ENCODE results near the gene RAB19.
A peak's percentile ranks its signal among the peaks of the same experiment; 100 is the strongest.
"Not testable (repeated sequence)": the region's sequence is repeated elsewhere in the genome, so short reads cannot be mapped to it uniquely, and the experiment has no call there.

RAB19 gene

DNA sequence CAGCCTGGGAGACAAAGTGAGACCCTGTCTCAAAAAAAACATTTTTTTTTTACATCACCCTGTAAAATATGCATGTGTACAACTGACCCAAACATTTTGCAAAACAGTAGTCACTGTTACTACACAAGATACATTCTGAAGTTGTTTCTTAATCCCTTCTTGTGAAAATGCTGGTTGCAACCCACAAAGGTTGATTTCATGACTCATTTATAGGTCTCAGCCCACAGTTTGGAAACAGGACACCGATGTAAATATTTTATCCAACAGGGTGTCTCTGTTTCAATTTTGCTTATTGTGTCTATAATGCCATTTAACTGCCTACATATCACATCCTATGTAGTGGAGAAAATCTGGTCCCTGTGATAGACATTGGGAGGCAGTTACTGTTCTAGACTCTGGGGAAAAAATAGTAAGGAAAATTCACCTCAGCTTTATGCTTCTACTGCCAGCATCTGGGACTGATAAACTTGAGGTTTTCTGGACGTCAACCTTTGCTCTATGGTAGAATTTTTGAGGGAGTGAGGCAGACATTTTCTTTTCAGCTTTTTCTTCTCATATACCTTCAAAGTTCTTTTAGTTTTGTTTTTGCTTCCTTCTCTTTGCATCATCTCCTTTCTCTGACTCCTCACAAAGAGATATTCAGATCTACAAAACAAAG, 1.6 kb upstream of the RAB19 start:
- no peak for FAIRE-seq

DNA sequence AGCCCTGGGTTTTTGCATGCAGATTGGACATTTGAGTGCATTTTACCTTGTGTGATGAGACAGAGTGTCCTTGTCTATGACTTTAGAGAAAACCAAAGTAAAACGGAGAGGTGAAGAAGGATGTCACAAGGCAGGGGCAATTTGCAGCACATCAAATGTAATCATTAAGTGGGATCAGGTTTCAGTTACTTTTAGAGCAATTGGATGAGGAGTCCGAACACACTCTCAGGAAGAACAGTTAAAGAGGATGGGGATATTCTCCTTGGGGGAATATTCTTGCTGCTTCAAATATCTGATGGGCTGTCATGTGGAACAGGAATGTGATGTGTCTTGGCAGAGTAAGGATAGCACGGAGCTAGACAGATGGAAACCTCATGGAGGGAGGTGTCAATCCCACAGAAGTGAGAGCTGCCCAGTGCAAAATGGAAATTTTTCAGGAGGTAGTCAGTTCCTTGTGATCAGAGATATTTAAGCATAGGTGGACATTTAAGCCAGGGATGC, 757 bp downstream of the RAB19 start:
- no peak for FAIRE-seq

DNA sequence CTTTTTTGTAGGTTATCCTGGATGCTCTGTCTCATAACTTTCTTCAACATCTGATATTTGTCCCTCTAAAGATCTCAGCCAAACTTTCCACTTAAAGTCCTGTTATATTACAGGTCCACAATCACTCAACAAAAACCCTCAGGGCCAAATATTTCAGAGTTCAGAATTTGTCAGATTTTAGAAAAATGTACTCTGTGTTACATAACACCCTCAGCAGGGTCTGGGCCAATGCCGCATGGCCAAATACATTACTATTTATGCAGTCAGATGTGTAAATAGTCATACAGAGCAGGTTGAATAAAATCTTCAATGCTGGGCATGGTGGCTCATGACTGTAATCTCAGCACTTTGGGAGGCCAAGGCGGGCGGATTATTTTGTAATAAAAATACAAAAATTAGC, 11.5 kb downstream of the RAB19 start:
- no peak for FAIRE-seq

DNA sequence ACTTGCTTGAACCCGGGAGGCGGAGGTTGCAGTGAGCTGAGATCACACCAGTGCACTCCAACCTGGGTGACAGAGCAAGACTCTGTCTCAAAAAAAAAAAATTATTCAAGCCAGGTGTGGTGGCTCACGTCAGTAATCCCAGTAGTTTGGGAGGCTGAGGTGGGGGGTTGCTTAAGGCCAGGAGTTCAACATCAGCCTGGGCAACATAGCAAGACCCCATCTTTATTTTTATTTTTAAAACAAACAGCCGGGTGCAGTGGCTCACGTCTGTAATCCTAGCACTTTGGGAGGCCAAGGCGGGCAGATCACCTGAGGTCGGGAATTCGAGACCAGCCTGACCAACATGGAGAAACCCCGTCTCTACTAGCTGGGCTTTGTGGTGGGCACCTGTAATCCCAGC, 12.0 kb downstream of the RAB19 start:
- not testable (repeated sequence) for FAIRE-seq

DNA sequence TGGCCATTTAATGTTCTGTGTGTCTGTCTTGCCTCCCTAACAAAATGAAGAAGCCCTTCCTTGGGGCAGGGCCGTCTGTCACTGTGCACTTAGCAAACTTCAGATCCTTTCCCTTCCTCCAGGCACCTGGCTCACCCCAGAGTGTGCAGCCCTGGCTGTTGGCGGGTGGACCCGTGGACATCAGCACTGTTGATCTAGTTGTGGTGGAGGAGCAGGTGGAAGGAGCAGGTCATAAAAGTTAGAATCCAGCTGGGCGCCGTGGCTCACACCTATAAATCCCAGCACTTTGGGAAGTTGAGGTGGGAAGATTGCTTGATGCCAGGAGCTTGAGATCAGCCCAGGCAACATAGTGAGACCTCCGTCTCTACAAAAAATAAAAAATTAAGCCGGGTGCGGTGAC, 12.7 kb downstream of the RAB19 start:
- FAIRE-seq = no peak

DNA sequence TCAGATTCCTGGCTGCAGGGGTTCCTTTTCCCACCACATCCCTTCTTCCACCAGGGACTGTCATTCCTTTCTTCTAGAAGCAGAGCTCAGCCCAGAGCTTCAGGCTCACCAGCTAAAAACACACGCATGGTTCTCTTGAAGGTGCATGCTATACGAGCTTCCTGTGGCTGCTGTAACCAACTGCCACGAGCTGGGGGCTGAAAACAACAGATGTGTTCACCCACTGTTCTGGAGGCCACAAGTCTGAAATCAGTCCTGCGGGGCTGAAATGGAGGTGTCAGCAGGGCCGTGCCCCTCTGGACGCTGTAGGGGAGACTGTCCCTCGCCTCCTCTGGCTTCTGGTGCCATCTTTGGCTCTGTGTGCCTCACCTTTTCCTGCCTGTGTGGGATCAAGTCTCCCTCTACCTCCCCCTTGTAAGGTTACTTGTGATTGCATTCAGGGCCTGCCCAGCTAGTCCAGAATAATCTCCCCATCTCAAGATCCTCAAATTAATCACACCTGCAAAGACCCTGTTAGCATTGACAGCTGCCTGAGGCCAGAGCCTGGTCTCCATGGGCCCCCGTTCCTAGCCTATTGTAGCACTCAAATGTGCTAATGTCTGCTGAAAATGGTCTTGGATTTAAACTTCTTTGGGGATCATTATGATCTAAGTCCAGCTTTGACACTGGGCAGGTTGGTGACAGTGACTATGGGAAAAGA, 13.7 kb downstream of the RAB19 start:
- FAIRE-seq = no peak

DNA sequence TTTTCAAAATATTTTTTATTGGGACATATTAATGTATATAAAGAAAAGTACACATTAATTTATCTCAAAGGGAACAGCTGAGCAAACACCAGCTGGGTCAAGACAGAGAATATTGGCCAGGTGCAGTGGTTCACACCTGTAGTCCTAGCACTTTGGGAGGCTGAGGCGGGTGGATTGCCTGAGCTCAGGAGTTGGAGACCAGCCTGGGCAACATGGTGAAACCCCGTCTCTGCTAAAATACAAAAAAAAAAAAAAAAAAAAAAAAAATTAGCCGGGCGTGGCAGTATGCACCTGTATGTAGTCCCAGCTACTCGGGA, 14.3 kb downstream of the RAB19 start:
- not testable (repeated sequence) for FAIRE-seq

DNA sequence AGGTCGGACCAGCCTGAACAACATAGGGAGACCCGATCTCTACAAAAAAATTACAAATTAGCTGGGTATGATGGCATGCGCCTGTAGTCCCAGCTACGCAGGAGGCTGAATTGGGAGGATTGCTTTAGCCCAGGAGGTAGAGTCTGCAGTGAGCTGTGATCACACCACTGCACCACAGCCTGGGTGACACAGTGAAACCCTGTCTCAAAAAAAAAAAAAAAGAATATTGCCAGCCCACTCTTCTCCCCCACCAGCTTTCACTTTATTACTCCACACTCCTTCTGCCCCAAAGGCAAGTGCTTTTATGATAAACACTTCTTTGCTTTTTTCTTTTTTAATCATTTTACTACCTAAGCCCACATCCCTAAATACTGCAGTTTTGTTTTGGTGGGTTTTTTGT, 14.8 kb downstream of the RAB19 start:
- FAIRE-seq = no peak

DNA sequence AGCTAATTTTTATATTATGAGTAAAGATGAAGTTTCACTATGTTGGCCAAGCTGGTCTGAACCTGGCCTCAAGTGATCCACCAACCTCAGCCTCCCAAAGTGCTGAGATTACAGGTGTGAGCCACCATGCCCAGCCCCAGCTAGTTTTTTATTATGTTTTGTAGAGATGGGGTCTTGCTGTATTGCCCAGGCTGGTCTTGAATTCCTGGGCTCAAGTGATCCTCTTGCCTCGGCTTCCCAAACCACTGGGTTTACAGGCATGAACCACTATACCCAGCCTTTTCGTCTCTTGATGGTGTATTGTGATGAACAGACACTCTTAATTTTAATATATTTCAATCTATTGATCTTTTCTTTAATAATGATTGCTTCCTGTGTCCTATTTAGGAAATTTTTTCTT, 17.7 kb downstream of the RAB19 start:
- no peak for FAIRE-seq

DNA sequence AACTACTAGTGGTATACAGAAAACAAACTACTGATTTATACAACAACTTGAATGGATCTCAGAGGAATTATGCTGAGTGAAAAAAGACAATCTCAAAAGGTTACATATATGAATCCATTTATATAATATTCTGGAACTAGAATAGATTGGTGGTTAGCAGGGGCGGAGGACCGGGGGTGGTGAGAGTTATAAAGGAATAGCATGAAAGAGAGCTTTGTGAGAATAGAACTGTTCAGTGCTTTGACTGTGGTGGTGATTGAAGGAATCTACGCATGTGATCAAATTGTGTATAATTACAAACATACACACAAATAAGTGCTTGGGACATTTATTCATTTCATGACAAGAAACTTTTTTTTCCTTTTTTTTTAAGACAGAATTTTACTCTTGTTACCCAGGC, 19.6 kb downstream of the RAB19 start:
- FAIRE-seq = no peak

DNA sequence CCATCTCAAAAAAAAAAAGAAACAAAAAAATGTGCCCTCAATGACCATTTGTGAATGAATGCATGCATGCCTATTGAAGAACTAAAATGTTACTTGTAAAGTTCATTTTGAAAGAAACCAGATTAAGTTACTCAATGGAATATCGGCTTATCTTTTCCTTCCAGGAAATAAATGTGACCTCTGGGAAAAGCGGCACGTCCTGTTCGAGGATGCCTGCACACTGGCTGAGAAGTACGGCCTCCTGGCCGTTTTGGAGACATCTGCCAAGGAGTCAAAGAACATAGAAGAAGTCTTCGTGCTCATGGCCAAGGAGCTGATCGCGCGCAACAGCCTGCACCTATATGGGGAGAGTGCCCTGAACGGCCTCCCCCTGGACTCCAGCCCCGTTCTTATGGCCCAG, 21.9 kb downstream of the RAB19 start:
- FAIRE-seq = no peak

DNA sequence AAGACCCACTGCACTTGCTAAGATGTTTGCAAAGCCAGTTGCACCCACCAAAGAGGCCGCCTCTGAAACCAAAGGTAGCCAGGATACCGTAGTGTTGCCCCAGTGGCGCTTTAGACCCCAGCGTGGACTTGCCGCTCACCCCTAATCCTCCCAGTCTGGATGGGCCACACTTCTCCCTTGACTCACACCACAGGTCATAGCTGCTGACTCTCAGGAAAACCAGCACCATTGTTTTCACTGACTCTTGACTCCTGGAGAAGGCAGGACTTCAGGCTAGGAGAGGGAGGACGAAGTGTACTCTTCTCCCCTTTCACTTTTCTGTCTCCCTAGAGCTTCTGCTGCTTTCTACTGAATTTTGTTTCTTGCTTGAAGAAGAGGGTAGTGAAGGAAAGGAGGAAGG, 22.3 kb downstream of the RAB19 start:
- no peak for FAIRE-seq

DNA sequence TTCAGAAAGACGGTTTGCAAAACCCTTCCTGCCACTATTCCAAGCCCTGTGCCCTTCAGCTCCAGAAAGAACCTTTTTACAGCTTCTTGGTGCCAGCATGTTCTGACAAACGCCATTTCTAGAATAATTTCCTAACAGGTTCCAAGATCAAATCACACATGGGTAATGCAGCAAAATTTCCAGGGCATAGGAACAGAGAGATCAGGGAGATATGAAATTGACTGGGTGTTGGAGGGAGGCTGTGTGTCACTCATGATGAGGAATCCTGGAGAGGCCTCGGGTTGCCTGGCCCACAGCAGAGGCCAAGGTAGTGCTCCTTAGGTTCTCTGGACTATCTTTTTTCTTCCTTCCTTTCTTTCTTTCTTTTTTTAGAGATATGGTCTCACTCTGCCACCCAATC, 29.5 kb downstream of the RAB19 start:
- FAIRE-seq = no peak

DNA sequence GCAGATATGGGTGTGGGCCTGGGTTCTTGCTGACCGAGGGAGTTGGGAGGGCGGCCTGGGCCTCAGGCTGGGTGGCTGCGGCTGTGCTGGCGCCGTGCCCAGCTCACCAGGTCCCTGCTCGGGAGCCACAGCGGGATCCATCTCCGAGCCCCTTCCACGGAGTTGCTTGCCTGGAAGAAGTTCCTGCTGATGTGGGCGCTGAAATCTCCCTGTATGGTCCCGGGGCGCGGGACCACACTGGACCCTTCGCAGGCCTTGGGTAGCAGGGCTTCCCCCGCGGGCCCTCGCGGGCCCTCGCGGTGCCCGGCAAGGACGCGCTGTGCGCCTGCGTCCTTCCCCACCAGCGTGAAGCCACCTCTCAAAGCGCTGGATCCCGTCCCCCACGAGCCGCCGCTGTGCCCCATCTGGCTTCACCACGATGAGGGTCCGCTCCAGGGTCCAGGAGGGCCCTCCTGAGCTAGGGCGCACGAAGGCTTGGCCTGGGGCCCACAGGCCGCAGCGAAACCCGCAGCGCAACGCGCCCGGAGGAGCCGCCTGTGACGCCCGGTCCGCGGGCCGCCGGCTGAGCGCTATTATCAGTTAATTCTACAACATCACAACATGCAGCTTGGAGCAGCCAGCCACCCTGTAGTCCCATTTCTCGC, 31.5 kb downstream of the RAB19 start:
- no peak for FAIRE-seq

DNA sequence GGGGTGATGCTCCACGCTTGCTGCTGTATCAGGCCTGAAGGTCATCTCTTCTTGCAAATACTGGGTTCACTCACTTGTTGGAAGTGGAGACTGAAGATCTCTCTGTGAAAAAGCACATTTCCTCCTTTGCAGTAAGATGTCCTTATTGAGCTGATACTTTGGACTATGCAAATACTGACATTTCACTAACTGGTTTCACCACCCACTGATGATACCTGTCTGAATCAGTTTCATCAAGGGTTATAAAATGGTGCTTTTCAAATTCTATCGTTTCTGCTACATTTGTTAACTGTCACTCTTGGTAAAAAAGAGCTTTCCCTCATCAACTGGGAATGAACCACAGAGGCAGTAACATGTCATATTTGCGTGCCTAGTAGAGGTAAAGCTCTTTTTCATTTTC, 35.5 kb downstream of the RAB19 start:
- FAIRE-seq = no peak

DNA sequence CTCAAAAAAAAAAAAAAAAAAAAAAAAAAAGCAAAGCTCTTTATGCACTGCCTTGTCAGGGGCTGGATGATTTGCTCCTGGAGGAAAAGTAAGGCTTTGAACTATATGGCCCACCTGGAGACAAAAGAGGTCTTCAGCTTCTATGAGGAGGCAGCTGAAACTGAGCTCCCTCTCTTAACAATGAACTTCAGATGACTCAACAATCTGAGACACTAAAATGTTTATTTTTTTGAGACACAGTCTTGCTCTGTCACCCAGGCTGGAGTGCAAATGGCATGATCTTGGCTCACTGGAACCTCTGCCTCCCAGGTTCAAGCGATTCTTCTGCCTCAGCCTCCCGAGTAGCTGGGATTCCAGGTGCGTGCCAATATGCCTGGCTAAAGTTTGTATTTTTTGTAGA, 36.7 kb downstream of the RAB19 start:
- no peak for FAIRE-seq

DNA sequence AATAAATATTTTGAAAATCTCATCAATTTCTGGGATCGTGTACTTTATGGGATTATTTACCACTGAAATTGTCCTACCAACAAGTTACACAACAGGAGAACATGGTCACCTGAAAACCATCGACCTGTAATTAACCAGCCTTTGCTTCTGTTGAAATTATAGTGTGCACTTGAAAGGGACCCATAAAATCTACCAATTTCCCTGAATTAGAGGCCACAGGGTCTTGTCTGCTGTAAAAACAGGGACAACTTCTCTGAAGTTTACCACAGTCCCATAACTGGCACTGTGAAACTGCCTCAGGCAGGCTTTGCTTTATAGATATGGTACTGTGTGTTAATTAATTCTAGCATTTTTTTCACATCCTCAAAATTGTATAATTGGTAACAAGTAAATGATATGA, 37.7 kb downstream of the RAB19 start:
- FAIRE-seq = no peak

DNA sequence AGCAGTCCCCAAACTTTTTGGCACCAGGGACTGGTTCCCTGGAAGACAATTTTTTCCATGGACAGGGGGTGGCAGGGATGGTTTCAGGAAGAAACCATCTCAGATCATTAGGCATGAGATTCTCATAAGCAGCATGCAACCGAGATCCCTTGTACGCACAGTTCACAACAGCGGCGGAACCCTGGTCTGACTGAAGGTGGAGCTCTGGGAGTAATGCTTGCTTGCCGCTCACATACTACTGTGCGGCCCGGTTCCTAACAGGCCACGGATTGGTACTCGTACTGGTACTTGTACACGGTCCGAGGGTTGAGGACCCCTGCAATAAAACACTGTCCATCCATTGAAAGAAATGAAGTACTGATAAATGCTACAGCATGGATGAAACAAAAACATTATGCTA, 42.6 kb downstream of the RAB19 start:
- no peak for FAIRE-seq

DNA sequence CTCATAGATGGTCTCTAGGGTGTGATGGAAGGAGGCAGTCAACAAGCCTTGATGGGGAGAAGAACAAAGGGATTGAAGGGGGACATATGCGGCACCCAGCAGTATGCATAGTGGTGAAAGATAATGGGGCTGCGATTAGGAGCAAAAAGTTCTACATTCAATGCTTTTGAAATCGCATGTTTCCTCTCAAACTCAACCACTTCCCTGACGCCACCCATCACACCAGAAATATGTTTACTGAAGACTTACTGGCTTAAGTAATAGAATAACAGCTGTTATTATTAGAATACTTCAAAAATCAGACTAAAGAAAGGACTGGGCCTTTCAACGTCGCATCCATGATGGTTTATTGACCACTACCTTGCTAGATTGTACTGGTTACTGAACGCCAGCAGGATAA, 44.0 kb downstream of the RAB19 start:
- FAIRE-seq = no peak

DNA sequence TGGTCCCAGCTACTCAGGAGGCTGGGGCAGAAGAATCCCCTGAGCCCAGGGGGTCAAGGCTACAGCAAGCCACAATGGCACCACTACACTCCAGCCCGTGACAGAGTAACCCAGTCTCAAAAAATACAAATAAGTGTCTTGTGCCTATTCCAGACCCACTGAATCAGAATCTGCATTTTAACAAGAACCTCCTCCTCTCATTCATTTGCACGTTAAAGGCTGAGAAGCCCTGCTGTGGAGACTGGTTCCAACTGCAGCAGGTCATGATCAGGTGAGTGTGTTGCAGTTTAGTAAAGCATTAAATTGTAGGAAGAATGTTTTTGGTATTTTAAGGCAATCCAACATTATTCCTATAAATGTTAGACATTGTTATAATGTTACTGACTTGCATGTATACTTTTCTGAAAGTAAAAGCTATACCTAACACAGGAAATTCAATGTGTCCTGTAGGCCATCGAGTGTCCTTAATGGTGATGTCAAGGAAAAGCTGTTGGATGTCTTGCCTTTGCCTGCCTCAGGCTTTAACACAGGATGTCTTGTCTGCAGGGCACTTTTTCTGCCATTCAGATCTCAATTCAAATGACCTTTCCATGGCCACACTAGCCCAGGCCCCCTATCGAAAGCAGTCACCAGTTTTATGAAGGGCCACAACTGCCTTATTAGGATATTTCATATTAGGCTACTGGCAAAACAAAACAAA, 45.1 kb downstream of the RAB19 start:
- FAIRE-seq = no peak

DNA sequence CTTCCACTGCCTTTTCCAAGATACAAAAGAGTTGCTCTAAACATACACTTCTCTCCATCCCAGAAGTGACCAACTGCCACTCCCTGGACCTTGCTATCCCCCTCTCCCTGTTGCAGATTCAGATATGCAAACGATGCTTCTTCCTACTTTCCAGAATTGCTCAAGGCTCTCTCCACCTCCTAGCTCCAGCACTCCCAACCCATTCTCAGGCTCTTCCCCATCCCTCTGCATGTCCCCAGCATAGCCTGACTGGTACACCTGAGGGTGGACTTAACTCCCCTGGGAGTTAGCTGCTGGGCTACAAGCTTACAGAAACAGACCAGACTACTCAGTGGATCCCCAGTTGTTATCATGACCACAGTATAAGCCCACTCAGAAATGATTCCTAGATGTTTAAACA, 47.9 kb downstream of the RAB19 start:
- FAIRE-seq = no peak

DNA sequence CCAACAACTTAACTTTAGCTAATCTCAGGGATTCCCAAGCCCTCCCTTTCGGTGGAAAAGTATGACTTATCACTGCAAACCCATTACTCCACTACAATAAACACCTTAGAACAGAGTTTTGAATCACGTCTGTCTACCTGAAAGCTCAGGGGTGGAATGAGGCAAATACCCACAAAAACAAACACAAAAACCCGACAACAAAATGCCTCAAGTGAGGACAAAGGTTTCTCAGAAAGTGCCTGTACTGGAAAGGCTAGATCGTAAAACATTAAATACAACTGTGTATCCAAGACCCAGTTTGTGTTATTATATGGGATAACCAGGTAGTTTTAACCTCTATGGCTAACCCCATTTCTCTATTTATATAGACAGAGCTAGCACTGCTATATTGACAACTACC, 49.4 kb downstream of the RAB19 start:
- FAIRE-seq = peak; percentile 36

DNA sequence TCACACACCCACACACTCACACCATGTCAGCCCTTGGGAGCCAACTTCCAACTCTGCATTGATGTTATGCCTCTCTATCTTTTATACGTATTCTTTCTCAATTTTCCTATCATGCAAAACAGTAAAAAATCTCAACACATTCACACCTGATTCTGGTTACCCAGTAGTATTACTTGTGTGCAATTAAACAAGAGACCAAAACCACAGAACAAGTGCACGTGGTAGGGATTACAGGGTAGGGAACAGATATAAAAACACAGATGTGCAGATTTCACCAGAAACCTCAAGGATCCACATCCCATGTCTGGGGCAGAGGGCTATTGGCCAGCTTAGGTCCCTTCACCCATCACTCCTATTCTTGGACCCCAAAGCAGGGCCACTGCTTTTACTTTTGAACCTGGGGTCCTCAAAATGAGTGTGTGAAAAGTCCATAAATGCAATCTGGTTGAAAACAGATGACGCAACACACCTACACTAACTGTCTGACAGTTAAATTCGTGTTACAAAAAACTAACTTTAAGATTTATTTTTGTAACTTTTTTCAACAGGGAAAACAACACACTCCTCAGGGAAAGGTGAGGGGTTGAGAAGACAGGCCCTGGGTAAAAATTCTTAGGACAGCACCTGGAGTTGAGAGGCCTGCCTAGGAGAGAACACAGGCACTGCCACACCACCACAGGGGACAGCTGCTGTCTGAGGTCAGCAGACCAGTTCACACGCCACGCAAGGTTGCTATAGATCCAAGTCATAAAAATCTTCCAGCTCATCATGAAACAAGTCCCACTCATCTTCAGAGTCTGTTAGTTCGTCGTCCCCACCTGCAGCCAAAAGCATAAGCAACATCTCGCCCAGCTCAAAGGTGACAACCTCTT, 50.2 kb downstream of the RAB19 start:
- not testable (repeated sequence) for FAIRE-seq
